ENCODE results near the gene CANT1. TPM values are rescaled to one million over a fixed set of nuclear protein-coding genes. Genes with fewer than 3 reads are reported as not detected.

The CANT1 gene
- total RNA-seq, 1 experiment from 2014 or later: 33.0 TPM

GRCh38 chr17:79023886-79024771 lies 14.6 kb upstream of the CANT1 start, which contains the start of gene C1QTNF1:
Gene C1QTNF1 (plus strand): TSS chr17:79024169. CDS start chr17:79043969, 19,800 bp downstream.
- H3K23me2 ChIP-seq (ENCODE audit: insufficient read length, low read depth, low read length, poor library complexity, severe bottlenecking): peaks cover 13% of the 10 kb centered on the region
- H2BK20ac ChIP-seq (ENCODE audit: low read depth, low read length, poor library complexity, severe bottlenecking): no peak within 1 kb of the TSS
- no CpG with 5 or more reads among the region's 77 CpGs for WGBS (ENCODE audit: extremely low coverage, insufficient read length, low lambda C conversion rate)
- H4K20me1 ChIP-seq (ENCODE audit: control insufficient read depth, insufficient read depth, insufficient read length): no peaks in the 10 kb centered on the region
- H4K5ac ChIP-seq (ENCODE audit: insufficient read length, low read depth, low read length): no peak within 1 kb of the TSS
- Mint-ChIP-seq H3K36me3 (ENCODE audit: insufficient read depth in 1 of 3, low read depth in 3 of 3) (no peaks in the 10 kb centered on the region; a peak in 1 of 7 replicates), H3K27ac (no peak within 1 kb of the TSS), H3K4me3 (peak within 1 kb of the TSS; percentile 76 to 85), H3K4me1 (peaks cover 10 to 24% of the 10 kb centered on the region in 2 experiments), H3K27me3 (ENCODE audit: low read depth) (peaks cover 100% of the 10 kb centered on the region), H3K9me3 (no peaks in the 10 kb centered on the region)
- H3K27ac ChIP-seq (ENCODE audit: insufficient read length, low read depth, low read length): no peak within 1 kb of the TSS
- peaks cover 36% of the 10 kb centered on the region; the same call in 1 of the 2 replicates for H3K27me3 ChIP-seq (ENCODE audit: insufficient read depth, low read length)
- H3K23ac ChIP-seq (ENCODE audit: insufficient read length, low read depth, low read length): no peak within 1 kb of the TSS
- no peak within 1 kb of the TSS for H4K8ac ChIP-seq (replicated peaks; ENCODE audit: insufficient read length, low read depth, low read length)
- no peak within 1 kb of the TSS for H2AK5ac ChIP-seq (ENCODE audit: insufficient read length, low read length)
- peak within 1 kb of the TSS; percentile 89 for H3K4me2 ChIP-seq (ENCODE audit: insufficient read depth, insufficient read length, low read length)
- no peak within 1 kb of the TSS for H2BK120ac ChIP-seq (ENCODE audit: low read depth, low read length, poor library complexity, severe bottlenecking)
- peak within 1 kb of the TSS; percentile 24 for H2AFZ ChIP-seq (ENCODE audit: low read length)
- TF ChIP-seq, protein P1, sequence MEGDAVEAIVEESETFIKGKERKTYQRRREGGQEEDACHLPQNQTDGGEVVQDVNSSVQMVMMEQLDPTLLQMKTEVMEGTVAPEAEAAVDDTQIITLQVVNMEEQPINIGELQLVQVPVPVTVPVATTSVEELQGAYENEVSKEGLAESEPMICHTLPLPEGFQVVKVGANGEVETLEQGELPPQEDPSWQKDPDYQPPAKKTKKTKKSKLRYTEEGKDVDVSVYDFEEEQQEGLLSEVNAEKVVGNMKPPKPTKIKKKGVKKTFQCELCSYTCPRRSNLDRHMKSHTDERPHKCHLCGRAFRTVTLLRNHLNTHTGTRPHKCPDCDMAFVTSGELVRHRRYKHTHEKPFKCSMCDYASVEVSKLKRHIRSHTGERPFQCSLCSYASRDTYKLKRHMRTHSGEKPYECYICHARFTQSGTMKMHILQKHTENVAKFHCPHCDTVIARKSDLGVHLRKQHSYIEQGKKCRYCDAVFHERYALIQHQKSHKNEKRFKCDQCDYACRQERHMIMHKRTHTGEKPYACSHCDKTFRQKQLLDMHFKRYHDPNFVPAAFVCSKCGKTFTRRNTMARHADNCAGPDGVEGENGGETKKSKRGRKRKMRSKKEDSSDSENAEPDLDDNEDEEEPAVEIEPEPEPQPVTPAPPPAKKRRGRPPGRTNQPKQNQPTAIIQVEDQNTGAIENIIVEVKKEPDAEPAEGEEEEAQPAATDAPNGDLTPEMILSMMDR (conservative IDR thresholded peaks at IDR 0.05): peak; percentile 63
- no peak within 1 kb of the TSS for H2BK12ac ChIP-seq (ENCODE audit: insufficient read length, low read depth, low read length)
- no peaks in the 10 kb centered on the region for H3K79me2 ChIP-seq (ENCODE audit: insufficient read depth, low read length)
- no peaks in the 10 kb centered on the region for H3K79me1 ChIP-seq (ENCODE audit: insufficient read depth, low read depth, low read length, poor library complexity, severe bottlenecking)
- no peak within 1 kb of the TSS for H3T11ph ChIP-seq (ENCODE audit: low read length)
- H3K4me1 ChIP-seq (ENCODE audit: insufficient read depth, low read length): no peaks in the 10 kb centered on the region
- H3K18ac ChIP-seq (ENCODE audit: insufficient read length, low read depth, low read length): no peak within 1 kb of the TSS
- H3K14ac ChIP-seq (ENCODE audit: insufficient read depth, low read length): peak within 1 kb of the TSS; percentile 65
- H3K56ac ChIP-seq (ENCODE audit: insufficient read length, low read depth, low read length): no peak within 1 kb of the TSS
- no peak within 1 kb of the TSS for H4K91ac ChIP-seq (ENCODE audit: insufficient read length, low read depth, low read length)
- no peak within 1 kb of the TSS for H2BK15ac ChIP-seq (ENCODE audit: low read depth, low read length)
- H3K4ac ChIP-seq (ENCODE audit: low read depth, low read length): no peak within 1 kb of the TSS
- no peak within 1 kb of the TSS for H2BK5ac ChIP-seq (ENCODE audit: insufficient read length, low read length)
- peak; percentile 73 for DNase-seq
- H3K9me3 ChIP-seq (ENCODE audit: control insufficient read depth, low read depth, low read length): no peaks in the 10 kb centered on the region
- H3K9ac ChIP-seq (ENCODE audit: extremely low read depth, insufficient read length, low read length): no peak within 1 kb of the TSS
